Fibroblast of villous mesenchyme (primary cell): Measurements from ENCODE around the gene EZH1. TPM values are rescaled to one million over a fixed set of nuclear protein-coding genes. Genes with fewer than 3 reads are reported as not detected.

Source experiments
- DNase-seq: peaks from one replicate; pipeline ENCODE4 v3.0.0-alpha.2; 2010; ENCODE audit warnings: low read depth
- H3K4me3 ChIP-seq: 2 replicates; pipeline ENCODE4 v1.5.1; 2011; ENCODE audit warnings: low read depth, mild to moderate bottlenecking, low read length
- CTCF ChIP-seq: IDR thresholded peaks from 2 replicates; pipeline ENCODE4 v1.5.1; 2012; ENCODE audit warnings: low read depth, mild to moderate bottlenecking, low read length; ENCODE audit not compliant: insufficient read depth
- small RNA-seq: library from RNA; depleted of rRNA; stranded (forward); fragments of <200 nt; gene quantifications from one replicate; pipeline ENCODE3, GENCODE V24; 2012
- total RNA-seq: library from RNA; depleted of rRNA; stranded (reverse); fragments of >200 nt; gene quantifications from 2 replicates; pipeline ENCODE4 v1.2.3, GENCODE V29; 2012

EZH1 gene
- total RNA-seq, 1 donor, result 22.0 TPM

DNA sequence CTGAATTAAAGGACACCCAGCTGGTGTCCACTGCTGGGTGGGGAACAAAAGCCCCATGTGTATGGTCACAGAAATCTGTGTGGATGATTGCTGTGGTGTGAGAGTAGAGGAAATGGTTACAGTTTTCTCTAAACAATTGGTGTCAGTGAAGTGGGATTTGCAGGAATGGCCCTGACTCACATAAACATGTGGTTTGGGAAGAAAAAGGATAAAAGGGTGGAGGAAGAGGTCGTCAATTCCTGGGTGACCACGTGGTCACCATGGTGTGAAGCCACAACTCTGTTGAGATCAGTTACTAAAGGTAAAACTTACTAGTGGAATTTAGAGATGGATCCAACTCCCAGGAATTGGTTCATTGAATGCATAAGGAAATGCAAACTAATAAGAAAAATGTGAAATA, 89.3 kb downstream of the EZH1 start:
- no peak for TF ChIP-seq CTCF
- H3K4me3 ChIP-seq, result no peak overlapping the region
- DNase-seq, result peak; percentile 83

- peak overlapping the region; percentile 50 for H3K4me3 ChIP-seq
- TF ChIP-seq CTCF, result no peak
- DNase-seq, result peak; percentile 81
Measured at GRCh38 chr17:42653179-42654124, 91.4 kb downstream of the EZH1 start.

DNA sequence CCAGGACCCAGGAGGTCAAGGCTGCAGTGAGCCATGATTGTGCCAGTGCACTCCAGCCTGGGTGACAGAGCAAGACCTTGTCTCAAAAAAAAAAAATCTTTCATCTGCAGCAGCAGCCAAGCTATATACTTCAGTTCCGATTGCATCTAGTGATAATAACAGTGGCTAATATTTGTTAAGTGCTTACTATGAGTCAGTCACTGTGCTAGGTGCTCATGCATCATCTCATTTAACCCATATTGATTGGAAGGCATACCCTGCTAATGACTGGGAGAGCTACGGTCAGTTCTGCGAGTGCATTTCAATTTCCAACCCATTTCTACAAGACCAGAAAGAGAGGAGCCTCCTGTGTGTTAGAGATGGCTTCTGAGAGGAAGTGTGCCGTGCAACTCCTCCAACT, 93.4 kb downstream of the EZH1 start:
- TF ChIP-seq CTCF, result no peak
- DNase-seq, result no peak
- H3K4me3 ChIP-seq, result no peak overlapping the region

Small RNAs within 50 kb of the gene (small RNA-seq; reads per million reads assigned to genes)
- gene HMGN2P15 (not detected), gene MIR6780A (not detected)

Other genes starting within 250 kb of the EZH1 start
- gene NAGLU, start 208.8 kb downstream of the EZH1 start, total RNA-seq, result 28.5 and 35.1 TPM in 2 replicates
- 3.5 and 11.9 TPM in 2 replicates for gene HSD17B1, start 192.1 kb downstream of the EZH1 start, total RNA-seq
- 18.0 and 22.0 TPM in 2 replicates for gene COASY, start 182.9 kb downstream of the EZH1 start, total RNA-seq
- gene MLX, start 177.9 kb downstream of the EZH1 start, total RNA-seq, result 31.2 and 47.5 TPM in 2 replicates
- 3.9 and 4.8 TPM in 2 replicates for gene PSMC3IP, start 167.3 kb downstream of the EZH1 start, total RNA-seq
- gene RETREG3, start 135.7 kb downstream of the EZH1 start, total RNA-seq, result 59.9 and 80.3 TPM in 2 replicates
- gene TUBG1, start 135.4 kb downstream of the EZH1 start, total RNA-seq, result 36.1 and 52.2 TPM in 2 replicates
- gene TUBG2, start 85.8 kb downstream of the EZH1 start, total RNA-seq, result 11.7 and 13.2 TPM in 2 replicates
- gene PLEKHH3, start 68.0 kb downstream of the EZH1 start, total RNA-seq, result 13.8 and 15.1 TPM in 2 replicates
- gene CCR10, start 63.2 kb downstream of the EZH1 start, total RNA-seq, result 4.5 and 6.5 TPM in 2 replicates
- gene CNTNAP1, start 62.5 kb downstream of the EZH1 start, total RNA-seq, result 45.4 and 60.5 TPM in 2 replicates
- gene RAMP2, start 16.2 kb upstream of the EZH1 start, total RNA-seq, result not detected in 2 replicates
- gene VPS25, start 28.4 kb upstream of the EZH1 start, total RNA-seq, result 52.2 and 53.1 TPM in 2 replicates
- 1.3 and 3.9 TPM in 2 replicates for gene WNK4, start 35.6 kb upstream of the EZH1 start, total RNA-seq
- gene COA3, start 53.7 kb upstream of the EZH1 start, total RNA-seq, result 52.2 and 66.4 TPM in 2 replicates
- gene CNTD1, start 53.8 kb upstream of the EZH1 start, total RNA-seq, result 0.32 TPM in 1 of 2 replicates, not detected in the other
- gene BECN1, start 79.2 kb upstream of the EZH1 start, total RNA-seq, result 70.2 and 90.2 TPM in 2 replicates
- 102 and 130 TPM in 2 replicates for gene PSME3, start 88.4 kb upstream of the EZH1 start, total RNA-seq
- 0.43 and 0.64 TPM in 2 replicates for gene AOC2, start 99.5 kb upstream of the EZH1 start, total RNA-seq
- gene AOC3, start 106.2 kb upstream of the EZH1 start, total RNA-seq, result under 0.01 and 0.32 TPM in 2 replicates
- not detected in 2 replicates for gene G6PC1, start 155.8 kb upstream of the EZH1 start, total RNA-seq
- gene AARSD1, start 219.4 kb upstream of the EZH1 start, total RNA-seq, result 16.0 and 16.8 TPM in 2 replicates
- gene PTGES3L, start 235.0 kb upstream of the EZH1 start, total RNA-seq, result 1.3 TPM in 2 replicates
- 9.3 and 11.2 TPM in 2 replicates for gene RUNDC1, start 235.5 kb upstream of the EZH1 start, total RNA-seq